ENCODE data around the gene CCDC88A. TPM values are rescaled to one million over a fixed set of nuclear protein-coding genes. Genes with fewer than 3 reads are reported as not detected.
A peak's percentile ranks its signal among the peaks of the same experiment; 100 is the strongest.

Gene CCDC88A
- total RNA-seq, 1 experiment from 2014 or later, result 27.2 TPM

- TF ChIP-seq EZH2 (IDR thresholded peaks at IDR 0.05), result no peak
- TF ChIP-seq, protein P1, sequence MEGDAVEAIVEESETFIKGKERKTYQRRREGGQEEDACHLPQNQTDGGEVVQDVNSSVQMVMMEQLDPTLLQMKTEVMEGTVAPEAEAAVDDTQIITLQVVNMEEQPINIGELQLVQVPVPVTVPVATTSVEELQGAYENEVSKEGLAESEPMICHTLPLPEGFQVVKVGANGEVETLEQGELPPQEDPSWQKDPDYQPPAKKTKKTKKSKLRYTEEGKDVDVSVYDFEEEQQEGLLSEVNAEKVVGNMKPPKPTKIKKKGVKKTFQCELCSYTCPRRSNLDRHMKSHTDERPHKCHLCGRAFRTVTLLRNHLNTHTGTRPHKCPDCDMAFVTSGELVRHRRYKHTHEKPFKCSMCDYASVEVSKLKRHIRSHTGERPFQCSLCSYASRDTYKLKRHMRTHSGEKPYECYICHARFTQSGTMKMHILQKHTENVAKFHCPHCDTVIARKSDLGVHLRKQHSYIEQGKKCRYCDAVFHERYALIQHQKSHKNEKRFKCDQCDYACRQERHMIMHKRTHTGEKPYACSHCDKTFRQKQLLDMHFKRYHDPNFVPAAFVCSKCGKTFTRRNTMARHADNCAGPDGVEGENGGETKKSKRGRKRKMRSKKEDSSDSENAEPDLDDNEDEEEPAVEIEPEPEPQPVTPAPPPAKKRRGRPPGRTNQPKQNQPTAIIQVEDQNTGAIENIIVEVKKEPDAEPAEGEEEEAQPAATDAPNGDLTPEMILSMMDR (IDR thresholded peaks at IDR 0.05 in 2 of 3, conservative IDR thresholded peaks at IDR 0.05 in 1 of 3; ENCODE audit: borderline replicate concordance in 1 of 3, insufficient read depth in 1 of 3, low read depth in 2 of 3, low read length in 2 of 3), result peak in 2 of 3 experiments; percentile 27 to 43; a peak in 4 of 6 replicates
- TF ChIP-seq, protein P2, sequence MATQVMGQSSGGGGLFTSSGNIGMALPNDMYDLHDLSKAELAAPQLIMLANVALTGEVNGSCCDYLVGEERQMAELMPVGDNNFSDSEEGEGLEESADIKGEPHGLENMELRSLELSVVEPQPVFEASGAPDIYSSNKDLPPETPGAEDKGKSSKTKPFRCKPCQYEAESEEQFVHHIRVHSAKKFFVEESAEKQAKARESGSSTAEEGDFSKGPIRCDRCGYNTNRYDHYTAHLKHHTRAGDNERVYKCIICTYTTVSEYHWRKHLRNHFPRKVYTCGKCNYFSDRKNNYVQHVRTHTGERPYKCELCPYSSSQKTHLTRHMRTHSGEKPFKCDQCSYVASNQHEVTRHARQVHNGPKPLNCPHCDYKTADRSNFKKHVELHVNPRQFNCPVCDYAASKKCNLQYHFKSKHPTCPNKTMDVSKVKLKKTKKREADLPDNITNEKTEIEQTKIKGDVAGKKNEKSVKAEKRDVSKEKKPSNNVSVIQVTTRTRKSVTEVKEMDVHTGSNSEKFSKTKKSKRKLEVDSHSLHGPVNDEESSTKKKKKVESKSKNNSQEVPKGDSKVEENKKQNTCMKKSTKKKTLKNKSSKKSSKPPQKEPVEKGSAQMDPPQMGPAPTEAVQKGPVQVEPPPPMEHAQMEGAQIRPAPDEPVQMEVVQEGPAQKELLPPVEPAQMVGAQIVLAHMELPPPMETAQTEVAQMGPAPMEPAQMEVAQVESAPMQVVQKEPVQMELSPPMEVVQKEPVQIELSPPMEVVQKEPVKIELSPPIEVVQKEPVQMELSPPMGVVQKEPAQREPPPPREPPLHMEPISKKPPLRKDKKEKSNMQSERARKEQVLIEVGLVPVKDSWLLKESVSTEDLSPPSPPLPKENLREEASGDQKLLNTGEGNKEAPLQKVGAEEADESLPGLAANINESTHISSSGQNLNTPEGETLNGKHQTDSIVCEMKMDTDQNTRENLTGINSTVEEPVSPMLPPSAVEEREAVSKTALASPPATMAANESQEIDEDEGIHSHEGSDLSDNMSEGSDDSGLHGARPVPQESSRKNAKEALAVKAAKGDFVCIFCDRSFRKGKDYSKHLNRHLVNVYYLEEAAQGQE (IDR thresholded peaks at IDR 0.05; ENCODE audit: low read depth), result no peak
- TF ChIP-seq SRF (IDR thresholded peaks at IDR 0.05; ENCODE audit: low read depth), result no peak
- no peak for TF ChIP-seq EZH2phosphoT487 (IDR thresholded peaks at IDR 0.05; ENCODE audit: borderline replicate concordance)
- no peak for TF ChIP-seq ELF1 (IDR thresholded peaks at IDR 0.05; ENCODE audit: borderline replicate concordance, low read depth)
- Histone ChIP-seq H3K9ac (ENCODE audit: low read length) (no peak overlapping the region), H2AFZ (ENCODE audit: low read depth, low read length, poor library complexity, severe bottlenecking) (no peak overlapping the region), H3K27me3 (ENCODE audit: insufficient read depth, low read length) (no peaks in the 10 kb centered on the region), H3K79me2 (ENCODE audit: insufficient read depth, low read length) (no peaks in the 10 kb centered on the region), H3K27ac (ENCODE audit: low read depth, low read length) (no peak overlapping the region), H3K4me1 (ENCODE audit: control insufficient read depth in 1 of 2, insufficient read depth in 2 of 2, low read length in 2 of 2) (0 out of 4 replicates have a peak, but pooled peaks cover 0 to 2% of the 10 kb centered on the region in 2 experiments), H4K20me1 (ENCODE audit: insufficient read depth) (no peaks in the 10 kb centered on the region), H3K9me2 (ENCODE audit: insufficient read depth) (no peaks in the 10 kb centered on the region), H3K4me2 (ENCODE audit: low read length) (no peak overlapping the region), H3K9me3 (ENCODE audit: control insufficient read depth in 1 of 2, insufficient read depth in 1 of 2, low read depth in 1 of 2, low read length in 2 of 2) (no peaks in the 10 kb centered on the region), H3K4me3 (replicated peaks in 1 of 2; ENCODE audit: low read depth in 1 of 2, low read length in 2 of 2) (no peak overlapping the region), H3K36me3 (ENCODE audit: control insufficient read depth in 1 of 2, insufficient read depth in 2 of 2, low read length in 2 of 2) (0 out of 4 replicates have a peak, but pooled peaks cover 0 to 2% of the 10 kb centered on the region in 2 experiments)
- ChIA-PET POLR2A (no interaction called here), RAD21 (ENCODE audit: low non-redundant PET in 1 of 2, low total read pairs in 2 of 2, uncharacterized antibody in 2 of 2, unreplicated experiment in 2 of 2) (no interaction called here), CTCF (no interaction called here)
- intact Hi-C loops (cut with micrococcal nuclease), result no loop called here
- DNase-seq (ENCODE audit: low read depth, low spot score) (no peak), ATAC-seq (peak; percentile 78)
- BruUV-seq (replicated peaks), result no TSS peak
These were observed 108.2 kb downstream of the CCDC88A start for GRCh38 chr2:55311444-55311870.

All from HCT116 (cell line).